NCI-H446 (cell line): Measurements from ENCODE around the gene PTPRQ.
"Not testable (repeated sequence)": the region's sequence is repeated elsewhere in the genome, so short reads cannot be mapped to it uniquely, and the experiment has no call there.

Experiments
- DNase-seq, 2 experiments: peaks; one replicate each; lab custom pipeline; 2025; lab: John Stamatoyannopoulos, UW

The PTPRQ gene

DNA sequence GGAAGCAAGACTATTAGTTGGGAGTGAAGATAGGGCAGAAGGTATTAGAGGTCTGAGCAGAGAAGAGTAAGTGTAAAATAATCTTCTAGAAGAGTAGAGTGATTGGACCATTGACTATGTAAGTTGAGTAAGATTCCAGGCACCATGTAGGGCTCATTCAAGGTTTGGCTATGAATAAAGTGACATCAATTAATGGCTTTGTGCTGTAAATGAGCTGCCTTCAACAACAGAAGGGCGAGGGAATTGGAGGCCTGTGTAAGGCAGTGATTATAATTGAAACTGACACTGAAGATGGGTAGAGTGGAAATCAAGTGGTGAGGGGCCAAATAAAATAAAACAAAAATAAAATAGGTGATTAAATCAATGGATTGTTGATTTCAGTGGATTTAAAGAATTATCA, 26.4 kb downstream of the PTPRQ start:
- DNase-seq, result no peak

DNA sequence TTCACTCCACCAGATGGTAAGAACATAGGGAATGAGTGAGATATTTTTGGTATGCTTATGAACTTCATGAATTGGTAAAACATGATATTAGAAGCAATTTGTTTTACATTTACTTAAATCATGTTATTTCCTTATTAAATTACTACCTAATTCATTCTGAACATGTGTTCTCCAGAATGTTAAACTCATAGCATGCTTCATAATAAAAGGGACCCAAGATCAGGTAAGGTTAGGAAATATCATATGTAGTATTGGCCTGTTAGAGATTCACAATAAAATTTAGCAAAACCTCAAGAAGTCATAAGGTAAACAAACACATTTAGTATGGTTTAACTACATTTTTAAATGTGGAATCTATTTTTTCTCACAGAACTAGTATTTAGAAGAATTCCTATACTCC, 28.2 kb downstream of the PTPRQ start:
- no peak for DNase-seq

DNA sequence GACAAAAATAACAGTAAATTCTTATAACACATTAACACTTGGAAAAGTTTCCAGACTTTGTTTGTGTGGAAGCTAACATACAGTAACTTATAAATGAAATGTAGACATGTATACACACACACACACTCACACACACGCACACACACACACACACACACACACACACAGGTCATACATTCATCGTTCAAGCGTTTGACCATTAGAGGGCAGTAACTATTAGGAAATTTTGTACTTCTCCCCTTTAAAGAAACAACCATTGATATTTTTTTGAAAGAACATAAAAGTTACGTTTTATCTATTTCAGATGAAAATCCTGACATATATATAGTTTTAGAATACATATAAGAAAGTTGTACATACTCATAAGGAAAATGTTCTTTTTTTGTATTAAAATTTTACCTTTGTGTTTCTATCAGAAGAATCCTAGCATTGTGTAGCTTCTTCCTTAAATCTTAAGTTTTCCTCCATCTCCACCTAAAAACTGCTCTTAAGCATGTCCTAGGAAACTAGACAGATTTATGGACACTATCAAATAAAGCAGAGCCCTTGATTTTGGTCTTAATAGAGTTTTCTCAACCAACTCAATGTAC, 29.0 kb downstream of the PTPRQ start:
- peak in 1 of 2 experiments; percentile 49 for DNase-seq

DNA sequence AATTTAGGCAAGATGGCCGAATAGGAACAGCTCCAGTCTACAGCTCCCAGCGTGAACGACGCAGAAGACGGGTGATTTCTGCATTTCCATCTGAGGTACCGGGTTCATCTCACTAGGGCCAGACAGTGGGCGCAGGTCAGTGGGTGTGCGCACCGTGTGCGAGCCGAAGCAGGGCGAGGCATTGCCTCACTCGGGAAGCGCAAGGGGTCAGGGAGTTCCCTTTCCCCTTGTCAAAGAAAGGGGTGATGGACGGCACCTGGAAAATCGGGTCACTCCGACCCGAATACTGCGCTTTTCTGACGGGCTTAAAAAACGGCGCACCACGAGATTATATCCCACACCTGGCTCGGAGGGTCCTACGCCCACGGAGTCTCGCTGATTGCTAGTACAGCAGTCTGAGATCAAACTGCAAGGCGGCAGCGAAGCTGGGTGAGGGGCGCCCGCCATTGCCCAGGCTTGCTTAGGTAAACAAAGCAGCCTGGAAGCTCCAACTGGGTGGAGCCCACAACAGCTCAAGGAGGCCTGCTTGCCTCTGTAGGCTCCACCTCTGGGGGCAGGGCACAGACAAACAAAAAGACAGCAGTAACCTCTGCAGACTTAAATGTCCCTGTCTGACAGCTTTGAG, 33.6 kb downstream of the PTPRQ start:
- DNase-seq, result not testable (repeated sequence)

DNA sequence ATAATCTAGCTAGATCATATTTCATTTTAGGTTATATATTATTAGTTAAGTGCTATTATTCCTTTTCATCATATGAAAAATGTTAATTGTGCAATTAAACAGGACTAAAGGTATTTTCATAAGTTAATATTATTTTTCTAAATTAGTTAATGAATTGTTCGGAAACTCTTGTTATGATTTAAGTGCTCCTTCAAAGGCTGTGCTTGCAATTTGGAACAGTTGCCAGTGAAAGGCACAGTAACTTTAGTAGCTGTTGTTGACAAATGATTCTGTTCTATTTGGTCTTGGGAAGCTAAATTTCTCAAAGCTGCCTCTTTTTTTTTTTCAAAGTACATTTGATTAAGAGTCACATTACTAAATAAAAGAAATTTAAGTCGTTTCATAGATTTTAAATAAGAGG, 40.7 kb downstream of the PTPRQ start:
- no peak for DNase-seq

DNA sequence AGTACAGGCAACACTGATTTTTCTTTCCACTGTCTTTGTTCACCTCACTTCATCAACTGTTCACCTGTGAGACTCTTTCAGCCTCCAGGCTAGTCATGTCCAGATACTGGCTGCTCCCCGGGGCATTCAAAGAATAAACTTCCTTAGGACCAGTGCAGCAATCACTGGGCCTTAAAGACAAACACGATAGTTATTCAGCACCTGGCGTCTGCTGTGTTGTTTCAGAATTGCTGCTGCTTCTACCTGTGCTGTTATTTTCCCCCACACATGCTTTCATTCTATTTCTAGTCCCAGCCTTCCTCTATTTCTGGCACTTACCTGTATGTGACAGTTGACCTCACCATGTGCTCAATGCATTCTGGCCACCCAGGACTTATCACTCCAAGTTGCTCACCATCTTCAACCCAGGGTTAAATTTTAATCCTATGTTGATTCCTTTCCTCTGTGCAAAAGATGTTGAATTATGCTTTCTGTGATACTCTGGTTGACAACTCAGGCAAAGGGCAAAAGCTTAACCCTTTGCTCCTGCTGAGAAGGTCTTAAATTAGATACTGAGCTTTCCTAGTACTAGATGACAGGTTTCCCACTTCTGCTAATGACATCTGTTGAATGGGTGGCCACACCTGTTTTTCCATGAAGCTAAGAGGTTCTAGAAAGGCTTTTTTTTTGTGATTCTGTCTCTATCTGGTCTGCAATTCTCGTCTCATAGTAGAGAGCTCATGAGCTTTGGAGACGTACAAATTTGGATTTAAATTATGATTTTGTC, 41.4 kb downstream of the PTPRQ start:
- DNase-seq, result no peak

DNA sequence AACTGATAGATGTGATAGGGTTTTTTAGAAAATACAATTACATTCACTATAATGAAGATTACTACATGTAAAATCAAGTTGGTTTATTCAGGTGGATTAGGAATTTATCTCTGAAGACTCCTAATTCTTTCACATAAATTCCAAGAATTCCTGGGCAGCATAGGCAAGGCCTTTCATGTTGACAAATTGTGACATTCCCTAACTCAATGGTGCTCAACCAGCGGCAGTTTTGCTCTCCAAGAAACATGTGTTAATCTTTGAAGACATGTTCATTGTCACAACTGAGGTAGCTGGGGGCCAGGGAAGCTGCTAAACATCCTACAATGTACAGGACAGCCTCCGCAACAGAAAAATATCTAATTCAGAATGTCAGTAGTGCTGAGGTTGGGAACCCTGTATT, 46.3 kb downstream of the PTPRQ start:
- DNase-seq, result no peak

DNA sequence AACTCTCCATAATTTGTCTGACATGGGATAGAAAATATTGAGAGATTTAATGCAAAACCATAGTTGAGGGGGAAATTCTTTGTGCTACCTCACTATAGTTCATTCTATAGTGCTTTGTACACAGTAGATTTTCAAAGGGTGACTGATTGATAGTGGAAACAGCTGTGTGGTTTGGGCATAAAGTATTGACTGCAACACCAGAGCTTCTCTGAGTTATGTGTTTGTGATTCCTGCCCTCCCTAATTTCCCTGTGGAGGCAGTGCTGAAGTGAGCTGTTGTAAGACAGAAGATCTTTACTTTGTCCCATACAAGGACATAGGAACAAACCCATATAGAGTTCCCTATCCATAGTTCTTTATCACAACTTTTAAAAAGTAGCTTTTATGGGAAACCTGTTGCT, 47.1 kb downstream of the PTPRQ start:
- no peak for DNase-seq

DNA sequence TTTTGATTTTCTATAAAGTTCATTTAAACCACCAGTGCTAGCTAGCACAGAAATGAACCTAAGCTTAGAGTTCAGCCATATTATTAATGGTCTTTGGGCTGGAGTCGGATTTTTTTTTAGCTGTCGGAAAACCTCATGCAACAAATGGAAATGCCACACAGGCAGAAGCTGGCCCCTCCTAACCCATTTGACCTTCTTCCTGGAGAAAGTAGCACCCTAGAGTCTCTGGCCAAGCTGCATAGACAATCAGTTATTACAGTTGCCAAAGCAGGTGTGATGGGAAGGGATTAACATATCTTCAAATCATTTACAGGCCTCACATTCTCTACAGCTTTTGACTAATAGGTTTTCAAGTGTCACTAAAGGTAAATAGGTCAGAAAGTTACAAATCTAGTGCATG, 49.4 kb downstream of the PTPRQ start:
- DNase-seq, result no peak

DNA sequence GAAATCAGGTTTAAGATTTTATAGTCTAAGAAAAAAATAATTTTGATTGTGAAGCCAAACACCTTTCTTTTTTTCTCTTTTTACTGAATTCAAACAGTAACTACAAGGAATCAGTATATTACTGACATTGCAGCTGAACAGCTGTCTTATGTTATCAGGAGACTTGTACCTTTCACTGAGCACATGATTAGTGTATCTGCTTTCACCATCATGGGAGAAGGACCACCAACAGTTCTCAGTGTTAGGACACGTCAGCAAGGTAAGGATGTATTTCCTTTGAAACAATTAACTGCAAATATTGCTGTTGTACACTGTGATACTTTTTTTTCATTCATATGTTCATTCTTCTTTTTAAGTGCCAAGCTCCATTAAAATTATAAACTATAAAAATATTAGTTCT, 50.8 kb downstream of the PTPRQ start:
- no peak for DNase-seq

DNA sequence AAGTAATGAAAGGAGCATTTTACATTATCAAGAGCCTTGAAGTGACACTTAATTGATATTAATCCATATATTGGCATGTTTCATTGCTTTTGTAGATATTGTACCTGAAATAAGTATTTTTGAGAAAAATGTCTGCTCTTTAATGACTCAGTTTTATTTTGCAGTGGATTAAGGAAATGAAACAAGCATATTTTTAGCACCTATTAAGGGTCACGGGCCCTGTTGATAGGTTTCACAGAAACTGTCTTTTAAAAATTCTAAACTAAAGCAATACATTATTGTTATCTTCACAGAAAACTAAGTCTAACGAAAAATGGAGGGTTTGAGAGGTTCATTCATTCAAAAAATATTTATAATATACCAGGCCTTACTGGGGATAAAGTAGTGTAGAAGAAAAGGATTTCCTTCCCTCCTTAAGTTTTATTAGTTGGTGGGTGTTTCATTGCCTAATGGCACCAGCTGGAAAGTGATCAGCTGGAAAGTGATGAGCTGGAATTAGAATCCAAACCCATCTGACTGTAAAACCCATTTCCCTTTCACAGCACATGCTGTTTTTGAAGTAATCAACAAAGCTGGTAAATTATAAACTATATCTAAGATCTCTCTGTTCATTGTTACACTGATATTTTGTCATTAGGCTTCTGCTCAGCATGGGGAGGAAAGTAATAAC, 54.2 kb downstream of the PTPRQ start:
- no peak for DNase-seq

DNA sequence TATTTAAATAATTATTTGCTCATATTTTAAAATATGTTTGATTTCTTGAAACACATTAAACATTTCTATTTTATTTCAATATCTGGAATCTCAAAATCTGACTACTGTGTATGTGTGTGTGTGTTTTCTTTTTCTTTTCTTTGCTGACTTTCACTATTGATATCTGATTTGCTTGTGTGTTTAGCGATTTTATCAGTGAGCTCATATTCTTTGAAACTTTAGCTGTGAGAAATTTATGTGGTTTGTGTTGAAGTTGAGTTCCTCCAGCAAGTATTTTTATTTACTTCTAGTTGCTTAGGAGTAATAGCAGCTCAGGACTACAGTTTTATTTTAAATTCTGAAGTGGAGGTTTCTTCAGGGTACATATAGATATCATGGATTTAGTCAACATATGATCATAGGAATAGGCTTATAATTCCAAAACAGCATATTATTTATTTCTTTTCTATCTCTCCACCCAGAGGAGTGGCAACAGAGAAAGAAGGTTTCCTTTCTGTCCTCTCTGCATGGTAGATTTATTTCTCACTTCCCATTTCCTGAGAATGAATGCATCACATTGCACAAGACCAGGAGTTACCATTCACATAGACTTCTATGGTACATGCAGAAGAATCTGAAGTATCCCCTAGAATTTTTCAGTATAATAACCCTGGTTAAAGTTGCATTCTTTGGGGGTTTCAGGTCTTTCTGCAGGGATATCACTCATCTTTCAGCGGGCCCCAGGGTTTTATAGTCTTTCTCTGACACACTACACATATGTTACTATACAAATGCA, 60.5 kb downstream of the PTPRQ start:
- no peak for DNase-seq

DNA sequence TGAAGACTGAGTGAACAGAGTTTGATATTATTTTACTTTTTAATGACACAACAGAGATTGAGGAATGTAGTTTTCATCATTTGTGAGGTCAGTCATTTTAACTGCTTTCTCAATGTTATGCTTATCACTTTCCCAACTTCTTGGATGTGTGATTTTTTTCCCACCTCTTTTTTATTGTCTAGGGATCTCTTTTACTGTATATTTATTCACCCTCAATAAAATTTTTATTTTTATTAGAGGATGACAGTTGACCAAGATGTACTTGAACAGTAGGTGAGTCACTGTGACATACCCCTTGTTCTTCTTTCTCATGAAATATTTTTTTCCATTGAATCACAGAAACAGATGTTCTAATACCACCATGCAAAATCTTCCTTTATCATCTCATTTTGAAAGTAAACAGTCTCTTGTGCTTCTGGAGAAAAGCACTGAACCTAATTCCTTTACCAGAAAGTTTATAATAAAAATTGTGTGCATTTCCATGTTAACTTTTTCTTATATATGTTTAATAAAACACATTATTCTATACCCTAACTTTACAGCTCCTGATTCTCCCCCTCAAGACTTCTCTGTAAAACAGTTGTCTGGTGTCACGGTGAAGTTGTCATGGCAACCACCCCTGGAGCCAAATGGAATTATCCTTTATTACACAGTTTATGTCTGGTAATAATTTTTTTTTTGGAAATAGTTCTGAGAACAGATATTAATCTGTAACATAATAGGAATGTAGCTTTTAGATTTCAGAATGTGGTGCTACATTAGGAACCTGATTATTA, 65.9 kb downstream of the PTPRQ start:
- no peak for DNase-seq

DNA sequence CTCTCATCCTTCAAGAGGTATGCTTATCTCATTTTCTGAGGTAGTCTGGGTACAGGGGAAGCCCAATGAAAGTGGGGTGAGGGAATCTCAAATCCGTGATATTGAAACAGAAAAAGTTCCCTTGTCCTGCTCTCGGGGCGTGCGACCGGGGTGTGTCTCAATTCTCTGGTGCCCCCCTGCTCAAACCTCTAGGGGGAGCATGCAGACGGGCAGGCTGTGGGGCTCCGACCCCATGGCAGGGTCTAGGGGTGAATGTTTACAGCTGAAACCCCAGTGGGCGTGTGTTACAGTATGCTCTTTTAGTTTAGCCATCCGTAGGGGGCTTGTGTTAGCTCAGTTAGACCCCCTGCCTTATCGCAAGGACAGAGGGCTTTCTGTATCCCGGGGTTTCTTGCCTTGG, 68.7 kb downstream of the PTPRQ start:
- no peak for DNase-seq

DNA sequence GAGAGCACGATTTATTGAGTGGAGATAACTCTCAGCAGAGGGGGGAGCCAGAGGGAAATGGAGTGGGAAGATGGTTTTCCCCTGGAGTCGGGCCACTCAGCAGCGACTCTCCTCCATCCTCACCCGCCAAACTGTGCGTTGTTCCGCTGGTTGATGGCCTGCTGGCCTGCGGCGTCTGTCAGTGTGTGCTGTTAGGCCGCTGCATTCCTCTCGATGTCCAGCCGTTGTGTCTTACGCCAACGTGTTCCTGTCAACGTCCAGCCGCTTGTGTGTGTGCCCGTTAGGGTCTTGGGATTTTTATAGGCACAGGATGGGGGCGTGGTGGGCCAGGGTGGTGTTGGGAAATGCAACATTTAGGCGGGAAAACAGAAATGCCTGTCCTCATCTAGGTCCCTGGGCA, 69.2 kb downstream of the PTPRQ start:
- no peak for DNase-seq

DNA sequence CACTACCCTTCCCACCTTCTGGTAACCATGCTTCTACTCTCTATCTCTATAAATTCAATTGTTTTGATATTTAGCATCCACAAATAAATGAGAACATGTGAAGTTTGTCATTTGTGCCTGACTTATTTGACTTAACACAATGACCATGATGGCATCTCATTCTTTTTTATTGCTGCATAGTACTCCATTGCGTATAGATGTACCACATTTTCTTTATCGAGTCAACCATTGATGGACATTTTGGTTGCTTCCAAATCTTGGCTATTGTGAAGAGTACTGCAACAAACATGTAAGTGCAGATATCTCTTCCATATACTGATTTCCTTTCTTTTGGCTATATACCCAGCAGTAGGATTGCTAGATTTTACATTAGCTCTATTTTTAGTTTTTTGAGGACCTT, 73.6 kb downstream of the PTPRQ start:
- no peak for DNase-seq

DNA sequence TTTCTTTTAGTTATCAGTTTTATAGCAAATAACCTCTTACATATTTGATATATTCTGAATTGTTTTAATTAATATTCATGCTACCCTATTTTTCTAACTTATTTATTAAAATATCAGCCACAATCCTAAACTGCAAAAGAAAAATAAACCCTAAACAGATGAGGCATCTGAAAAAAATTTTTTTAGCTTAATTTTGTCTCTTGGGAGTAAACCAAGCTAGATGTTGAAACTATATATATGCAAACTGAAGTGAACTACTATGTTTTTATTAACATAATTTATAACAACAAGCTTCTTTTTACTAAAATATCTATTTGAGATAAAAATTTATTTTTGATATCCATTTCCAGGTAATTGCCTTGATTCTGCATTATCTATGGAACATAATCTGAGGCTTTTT, 87.6 kb downstream of the PTPRQ start:
- DNase-seq, result no peak

DNA sequence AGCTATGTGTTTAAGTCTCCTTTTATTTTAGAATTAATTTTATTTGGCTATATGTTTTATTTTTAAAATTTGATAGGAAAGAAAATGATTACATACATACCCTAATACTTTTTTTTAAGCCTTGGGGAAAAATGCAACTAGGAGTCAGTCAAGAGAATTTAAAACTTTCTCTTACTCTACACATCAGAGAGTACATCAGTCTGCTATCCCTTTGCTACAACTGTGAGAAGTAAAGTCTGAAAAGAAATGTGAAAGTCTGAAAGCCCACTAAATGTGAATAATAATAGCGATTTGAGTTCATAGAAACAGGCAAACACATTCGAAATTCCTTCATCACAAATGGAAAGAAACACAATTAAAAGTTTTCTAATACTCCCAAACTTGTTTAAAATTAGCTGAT, 95.0 kb downstream of the PTPRQ start:
- DNase-seq, result no peak

DNA sequence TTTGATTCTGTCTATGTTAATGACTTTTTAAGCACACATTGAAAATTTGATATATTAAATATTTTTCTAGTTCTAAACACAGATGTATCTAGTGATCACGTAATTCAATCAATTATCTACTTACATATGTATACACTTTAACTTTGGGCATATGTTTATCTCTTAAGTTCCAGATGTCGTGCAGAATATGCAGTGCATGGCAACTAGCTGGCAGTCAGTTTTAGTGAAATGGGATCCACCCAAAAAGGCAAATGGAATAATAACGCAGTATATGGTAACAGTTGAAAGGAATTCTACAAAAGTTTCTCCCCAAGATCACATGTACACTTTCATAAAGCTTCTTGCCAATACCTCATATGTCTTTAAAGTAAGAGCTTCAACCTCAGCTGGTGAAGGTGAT, 105.3 kb downstream of the PTPRQ start:
- DNase-seq, result no peak

DNA sequence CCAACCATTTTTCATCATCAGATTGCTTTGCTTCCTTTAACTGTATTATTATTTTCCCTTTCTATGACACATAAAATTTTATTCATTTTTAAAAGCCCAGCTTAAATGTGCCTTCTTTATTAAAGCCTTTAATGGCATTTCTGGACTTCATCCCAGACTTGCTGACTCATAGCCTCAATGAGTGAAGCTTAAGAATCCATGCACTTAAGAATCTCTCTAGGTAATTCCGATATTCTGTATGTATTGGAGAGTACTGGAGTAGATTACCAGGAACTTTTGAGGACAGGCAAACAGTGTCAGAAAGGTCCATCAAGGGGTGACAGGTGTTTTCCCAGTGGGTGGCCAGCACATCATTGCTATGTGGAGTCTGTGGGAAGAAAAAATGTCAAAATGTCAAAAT, 107.9 kb downstream of the PTPRQ start:
- peak; percentile 44 to 73 for DNase-seq

DNA sequence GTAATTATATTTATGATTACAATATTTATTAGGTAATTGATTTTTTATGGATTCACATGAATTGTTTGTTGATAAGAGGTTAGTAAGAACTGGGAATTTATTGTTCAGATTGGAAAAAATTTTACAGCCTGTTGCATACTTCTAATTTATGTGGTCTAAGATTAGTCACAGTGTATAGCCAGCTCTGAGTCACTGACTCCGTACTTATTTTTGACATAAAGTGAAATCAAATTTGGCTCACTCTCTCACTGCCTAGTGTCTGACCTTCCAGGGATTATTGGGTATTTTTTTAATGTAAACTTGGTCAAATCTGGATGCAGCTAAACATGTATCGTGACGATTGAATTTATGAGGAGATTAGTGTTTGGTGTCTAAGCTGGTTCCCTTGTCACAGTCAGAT, 109.3 kb downstream of the PTPRQ start:
- no peak for DNase-seq

DNA sequence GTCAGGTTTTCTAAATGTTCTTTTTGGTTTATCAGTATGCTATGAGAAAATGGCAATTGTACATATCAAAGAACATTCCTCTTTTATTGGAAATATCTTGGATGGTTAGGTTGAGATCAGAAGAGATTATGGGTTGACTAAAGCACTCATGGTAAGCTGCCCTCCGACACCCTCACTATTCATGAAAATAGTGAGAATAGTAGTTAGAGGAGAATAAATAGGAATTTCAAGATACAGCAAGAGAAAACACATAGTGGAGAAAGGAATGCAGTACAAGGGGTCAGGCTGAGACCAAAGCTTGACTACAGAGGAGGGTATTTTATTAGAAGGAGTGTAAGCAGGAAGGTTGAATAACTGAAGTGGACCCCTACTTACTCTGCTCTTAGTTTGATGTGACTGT, 112.5 kb downstream of the PTPRQ start:
- no peak for DNase-seq
